Right kidney (tissue), 9 donors: Measurements from ENCODE around the gene USP30.
"Not testable (repeated sequence)": the region's sequence is repeated elsewhere in the genome, so short reads cannot be mapped to it uniquely, and the experiment has no call there.

Source experiments
- DNase-seq: peaks from one replicate; pipeline ENCODE4 v3.0.0-alpha.2; 2016
- long read RNA-seq, 8 donors: transcript quantifications; one replicate each; lab custom pipeline, GENCODE V29; 2026

USP30 gene, protein sequence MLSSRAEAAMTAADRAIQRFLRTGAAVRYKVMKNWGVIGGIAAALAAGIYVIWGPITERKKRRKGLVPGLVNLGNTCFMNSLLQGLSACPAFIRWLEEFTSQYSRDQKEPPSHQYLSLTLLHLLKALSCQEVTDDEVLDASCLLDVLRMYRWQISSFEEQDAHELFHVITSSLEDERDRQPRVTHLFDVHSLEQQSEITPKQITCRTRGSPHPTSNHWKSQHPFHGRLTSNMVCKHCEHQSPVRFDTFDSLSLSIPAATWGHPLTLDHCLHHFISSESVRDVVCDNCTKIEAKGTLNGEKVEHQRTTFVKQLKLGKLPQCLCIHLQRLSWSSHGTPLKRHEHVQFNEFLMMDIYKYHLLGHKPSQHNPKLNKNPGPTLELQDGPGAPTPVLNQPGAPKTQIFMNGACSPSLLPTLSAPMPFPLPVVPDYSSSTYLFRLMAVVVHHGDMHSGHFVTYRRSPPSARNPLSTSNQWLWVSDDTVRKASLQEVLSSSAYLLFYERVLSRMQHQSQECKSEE
- long read RNA-seq, donor 1, partial matches to known transcripts, result 0 of 2 reads
- long read RNA-seq, donor 1, other reads (novel, unspliced or antisense), result 0 of 2 reads
- long read RNA-seq, donor 2, partial matches to known transcripts, result 0 of 4 reads
- long read RNA-seq, donor 2, other reads (novel, unspliced or antisense), result 0 of 4 reads
- long read RNA-seq, donor 3, partial matches to known transcripts, result 0 of 2 reads
- long read RNA-seq, donor 3, other reads (novel, unspliced or antisense), result 0 of 2 reads
- long read RNA-seq, donor 4, partial matches to known transcripts, result 0 of 3 reads
- long read RNA-seq, donor 4, other reads (novel, unspliced or antisense), result 0 of 3 reads
- long read RNA-seq, donor 5, partial matches to known transcripts, result 0 of 2 reads
- long read RNA-seq, donor 5, other reads (novel, unspliced or antisense), result 0 of 2 reads
- long read RNA-seq, donor 6, partial matches to known transcripts, result 11 of 18 reads
- long read RNA-seq, donor 6, other reads (novel, unspliced or antisense), result 5 of 18 reads
- long read RNA-seq, donor 7, transcript USP30-201 (13 exons, 3,742 nt), result major isoform, 8 of 9 reads
- long read RNA-seq, donor 7, partial matches to known transcripts, result 0 of 9 reads
- long read RNA-seq, donor 7, other reads (novel, unspliced or antisense), result 0 of 9 reads
- long read RNA-seq, donor 8, partial matches to known transcripts, result 7 of 10 reads
- long read RNA-seq, donor 8, other reads (novel, unspliced or antisense), result 0 of 10 reads

DNA sequence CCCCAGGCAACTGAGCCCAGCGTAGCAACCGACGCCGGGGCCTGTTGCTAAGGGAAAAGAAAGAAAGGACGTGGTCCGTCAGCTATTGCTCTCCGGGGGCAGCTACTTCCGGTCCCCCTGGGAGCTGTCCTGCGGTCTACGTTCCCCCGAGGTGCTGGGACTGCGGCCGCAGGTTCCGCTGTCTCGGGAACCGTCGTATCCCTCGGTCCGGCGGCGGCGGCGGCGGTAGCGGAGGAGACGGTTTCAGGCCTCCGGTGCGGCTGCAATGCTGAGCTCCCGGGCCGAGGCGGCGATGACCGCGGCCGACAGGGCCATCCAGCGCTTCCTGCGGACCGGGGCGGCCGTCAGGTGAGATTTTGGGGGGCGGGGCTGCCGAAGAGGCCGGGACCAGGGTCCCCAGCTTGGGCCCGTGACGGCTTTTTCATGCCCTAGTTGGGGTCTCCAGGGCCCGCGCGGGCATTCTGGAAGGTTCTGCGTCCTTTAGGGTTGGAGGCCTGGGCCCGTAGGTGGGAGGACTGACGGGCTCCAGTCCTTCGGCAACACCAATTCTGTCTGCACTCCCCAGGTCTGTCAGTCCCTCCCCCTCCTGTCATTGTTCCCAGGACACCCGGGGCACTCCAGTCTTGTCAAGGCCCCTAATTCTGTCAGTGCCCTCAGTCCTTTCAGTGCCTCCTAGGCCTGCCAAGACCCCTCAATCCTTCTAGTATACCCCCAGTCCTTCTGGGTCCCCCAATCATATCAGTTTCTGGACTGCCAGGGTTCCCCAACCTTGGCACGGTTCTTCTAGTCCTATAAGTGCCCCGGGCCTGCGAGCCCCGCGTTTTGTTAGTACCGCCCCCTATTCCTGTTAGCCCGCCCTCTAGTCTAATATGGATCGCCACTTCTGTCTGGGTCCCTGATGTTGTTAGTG lies at the start of gene USP30:
Gene USP30, plus strand, starts transcription at position 163 of the 910 bp plus-strand sequence. Its CDS starts 103 bp downstream, at position 266.
- DNase-seq, result peak; percentile 89

DNA sequence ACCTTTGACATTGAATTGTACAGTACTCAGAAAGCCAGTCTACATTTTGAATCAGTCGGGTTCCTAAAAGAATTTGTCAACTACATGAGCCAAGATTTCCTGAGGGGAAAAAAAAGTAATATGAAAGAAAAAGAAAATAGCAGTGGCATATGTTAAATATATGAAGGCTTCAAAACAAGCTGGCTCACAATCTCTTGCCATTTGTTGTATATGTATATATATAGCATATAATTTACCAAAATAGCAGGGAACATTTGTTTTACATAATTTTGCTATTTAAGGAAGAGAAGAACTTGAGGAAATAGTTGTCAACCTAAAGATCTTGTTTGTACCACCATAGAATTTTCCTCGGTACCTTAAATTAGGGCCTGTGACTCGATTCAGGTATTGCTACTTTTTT lies 48.4 kb upstream of the USP30 start:
- no peak for DNase-seq

DNA sequence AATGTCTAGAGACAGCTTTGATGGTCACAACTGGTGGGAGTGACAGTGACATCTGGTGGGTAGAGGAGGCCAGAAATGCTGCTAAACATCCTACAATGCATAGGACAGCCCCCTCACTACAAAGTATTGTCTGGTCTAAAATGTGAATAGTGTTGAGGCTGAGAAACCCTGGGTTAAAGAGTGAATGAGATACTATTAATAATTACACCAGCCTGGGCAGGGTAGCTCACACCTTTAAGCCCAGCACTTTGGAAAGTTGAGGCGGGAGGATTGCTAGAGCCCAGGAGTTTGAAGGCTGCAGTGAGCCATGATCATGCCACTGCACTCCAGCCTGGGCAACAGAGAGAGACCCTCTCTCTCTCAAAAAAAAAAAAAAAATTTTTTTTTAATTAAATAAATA lies 42.6 kb upstream of the USP30 start:
- no peak for DNase-seq

DNA sequence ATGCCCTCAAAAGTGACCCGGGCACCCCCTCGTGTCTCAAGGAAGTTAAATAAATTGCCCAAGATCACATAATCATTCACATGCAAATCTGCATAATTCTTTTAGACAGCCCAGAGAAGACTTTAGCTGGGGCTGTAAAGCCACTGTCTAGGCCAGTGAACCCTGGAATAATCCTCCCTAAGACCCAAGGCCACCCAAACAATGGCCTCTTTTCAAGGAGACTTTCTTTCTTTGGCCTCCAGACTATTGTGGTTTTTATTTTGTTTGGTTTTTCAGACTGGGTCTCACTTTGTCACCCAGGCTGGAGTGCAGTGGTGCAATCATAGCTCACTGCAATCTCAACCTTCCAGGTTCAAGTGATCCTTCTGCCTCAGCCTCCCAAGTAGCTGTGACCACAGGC lies 42.1 kb upstream of the USP30 start:
- DNase-seq, result no peak

DNA sequence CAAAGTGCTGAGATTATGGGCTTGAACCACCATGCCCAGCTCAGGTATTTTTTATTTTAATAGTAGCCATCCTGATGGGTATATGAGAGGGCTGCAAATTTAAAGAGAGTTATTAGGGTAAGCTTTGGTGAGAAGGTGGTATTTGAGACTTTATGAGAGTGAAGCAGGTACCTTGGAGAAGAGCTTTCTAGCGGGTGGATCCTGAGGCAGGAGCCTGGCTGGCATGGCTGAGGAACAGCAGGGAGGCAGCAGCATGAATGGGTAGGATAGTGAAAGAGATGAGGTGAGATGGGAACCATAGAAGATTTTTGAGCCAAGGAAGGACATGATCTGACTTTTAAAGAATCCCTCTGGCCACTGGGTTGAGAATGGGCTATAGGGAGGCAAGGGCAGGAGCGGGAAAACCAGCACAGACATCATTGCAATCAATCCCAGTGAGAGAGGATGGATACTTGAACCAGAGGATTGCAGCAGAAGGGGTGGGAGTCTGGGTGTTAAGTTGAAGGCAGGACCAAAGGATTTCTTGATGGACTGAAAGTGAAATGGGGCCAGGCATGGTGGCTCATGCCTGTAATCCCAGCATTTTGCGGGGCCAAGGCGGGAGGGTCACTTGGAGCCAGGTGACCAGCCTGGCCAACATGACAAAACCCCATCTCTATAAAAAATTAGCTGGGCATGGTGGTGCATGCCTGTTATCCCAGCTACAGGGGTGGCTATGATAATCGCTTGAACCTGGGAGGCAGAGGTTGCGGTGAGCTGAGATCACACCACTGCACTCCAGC lies 37.2 kb upstream of the USP30 start:
- DNase-seq, result no peak

DNA sequence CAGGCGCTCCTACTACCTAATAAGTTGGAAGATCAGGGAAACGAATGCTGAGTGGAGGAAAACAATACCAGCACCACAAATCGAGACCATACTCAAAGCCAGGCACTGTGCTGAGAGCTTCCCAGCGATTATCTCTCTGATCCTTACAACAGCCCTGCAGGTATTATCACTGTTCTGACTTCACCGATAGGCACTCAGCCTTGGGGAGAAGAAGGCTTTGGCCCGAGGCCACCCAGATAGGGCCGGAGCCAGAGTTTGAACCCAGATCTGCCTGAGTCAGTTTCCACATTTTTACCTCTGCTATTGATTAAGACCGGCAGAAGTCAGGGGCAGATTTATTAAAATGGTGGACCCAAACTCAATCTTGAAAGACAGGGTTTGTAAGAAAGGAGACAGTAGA lies 36.4 kb upstream of the USP30 start:
- DNase-seq, result no peak

DNA sequence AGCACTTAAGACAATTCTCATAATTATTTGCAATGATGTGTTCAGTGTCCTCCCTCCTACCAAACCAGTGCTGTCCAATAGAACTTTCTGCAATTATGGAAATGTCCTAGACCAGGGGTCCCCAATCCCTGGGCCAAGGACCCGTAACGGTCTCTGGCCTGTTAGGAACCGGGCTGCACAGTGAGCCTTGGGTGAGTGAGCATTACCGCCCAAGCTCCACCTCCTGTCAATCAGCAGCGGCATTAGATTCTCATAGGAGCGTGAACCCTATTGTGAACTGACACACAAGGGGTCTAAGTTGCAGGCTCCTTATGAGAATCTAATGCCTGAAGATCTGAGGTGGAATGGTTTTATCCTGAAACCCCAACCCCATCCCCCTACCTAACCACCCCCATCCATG lies 35.4 kb upstream of the USP30 start:
- DNase-seq, result no peak

DNA sequence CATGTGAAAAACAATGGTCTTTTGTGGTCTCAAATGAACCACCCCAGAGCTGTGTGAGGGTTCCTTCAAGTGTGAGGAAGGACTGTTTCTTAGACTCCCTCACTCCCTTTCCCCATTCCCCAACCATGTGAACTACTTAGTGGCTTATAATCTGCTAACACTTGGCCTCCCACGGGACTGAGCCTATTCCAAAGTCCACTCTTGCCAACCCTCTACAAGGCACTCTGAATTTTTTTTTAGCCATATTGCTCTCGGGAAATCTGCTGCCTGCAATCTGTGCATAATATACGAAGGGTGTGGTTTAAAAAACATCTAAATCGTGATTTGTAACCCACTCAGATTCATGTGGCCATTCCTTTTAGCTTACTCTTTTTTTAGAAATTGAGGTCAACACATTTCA lies 34.1 kb upstream of the USP30 start:
- DNase-seq, result no peak

DNA sequence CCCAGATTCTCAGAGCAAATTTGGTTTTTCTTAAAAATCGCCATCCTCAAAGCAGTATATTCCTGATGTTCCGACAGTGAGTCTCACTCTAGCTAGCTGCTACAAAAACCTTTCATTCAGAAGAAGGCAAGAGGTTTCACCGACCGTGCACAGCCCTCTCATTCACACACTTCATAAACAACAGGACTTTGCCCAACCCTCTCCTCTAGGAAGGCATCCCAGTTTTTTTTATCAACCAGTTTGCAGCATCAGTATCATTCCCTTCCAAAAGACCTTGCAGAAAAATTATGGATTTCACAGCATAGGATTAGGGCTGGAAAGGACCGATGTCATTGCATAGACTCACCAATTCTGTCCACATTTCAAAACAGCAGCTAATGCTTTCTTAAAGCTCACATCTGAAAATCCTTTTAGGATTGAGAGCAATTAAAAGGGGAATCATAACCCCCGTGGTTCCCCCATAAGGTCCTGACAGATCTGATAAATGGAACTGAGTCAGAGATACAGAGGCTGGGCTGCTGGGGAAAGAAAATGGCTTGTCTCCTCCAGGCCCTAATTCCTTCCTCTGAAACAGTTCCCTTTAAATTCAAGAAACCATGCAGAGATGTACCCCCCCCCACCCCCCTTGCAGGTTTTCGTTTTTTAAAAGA lies 32.1 kb upstream of the USP30 start:
- DNase-seq, result no peak

DNA sequence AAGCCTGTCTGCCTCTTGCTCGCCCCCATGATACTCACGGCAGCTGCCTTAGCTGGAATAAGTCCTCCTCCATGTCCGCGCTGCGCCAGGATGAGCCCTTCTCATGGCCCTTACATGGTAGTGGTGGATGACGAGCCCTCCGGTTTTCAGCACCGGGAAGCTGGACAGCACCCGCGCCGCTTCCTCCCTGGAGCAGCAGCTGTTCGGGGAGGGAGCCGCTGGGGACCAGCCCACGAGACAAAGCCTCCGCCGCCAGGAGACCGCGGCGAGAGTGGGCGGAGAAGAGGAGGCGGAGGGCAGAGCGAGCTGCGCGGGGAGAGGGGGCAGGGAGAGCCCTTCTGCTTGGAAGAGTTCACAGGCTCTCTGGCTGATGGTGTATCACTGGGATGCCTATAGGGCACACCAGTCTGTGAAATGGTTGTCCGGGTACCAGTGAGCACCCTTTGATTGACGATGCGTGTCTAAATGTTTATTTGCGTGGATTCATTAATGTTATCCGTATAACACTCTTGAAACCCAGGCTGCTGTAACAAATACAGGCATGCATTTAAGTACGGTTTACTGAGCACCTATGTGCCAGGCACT lies 31.5 kb upstream of the USP30 start, which contains the start of gene SVOP:
Gene SVOP, minus strand, starts transcription at position 273 of the 585 bp plus-strand sequence. Its CDS starts 200 bp downstream, at position 73.
- peak; percentile 71 for DNase-seq

DNA sequence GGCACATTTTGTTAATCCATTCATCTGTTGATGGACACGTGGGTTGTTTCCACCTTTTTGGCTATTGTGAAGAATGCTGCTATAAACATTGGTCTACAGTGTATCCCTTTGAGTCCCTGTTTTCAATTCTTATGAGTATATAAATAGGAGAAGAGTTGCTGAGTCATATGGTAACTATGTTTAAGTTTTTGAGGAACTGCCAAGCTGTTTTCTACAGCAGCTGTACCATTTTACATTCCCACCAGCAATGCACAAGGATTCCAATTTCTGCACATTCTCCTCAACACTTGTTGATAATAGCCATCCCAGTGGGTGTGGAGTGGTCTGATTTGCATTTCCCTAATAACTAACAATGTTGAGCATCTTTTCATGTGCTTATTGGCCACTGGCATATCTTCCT lies 24.6 kb upstream of the USP30 start:
- no peak for DNase-seq

DNA sequence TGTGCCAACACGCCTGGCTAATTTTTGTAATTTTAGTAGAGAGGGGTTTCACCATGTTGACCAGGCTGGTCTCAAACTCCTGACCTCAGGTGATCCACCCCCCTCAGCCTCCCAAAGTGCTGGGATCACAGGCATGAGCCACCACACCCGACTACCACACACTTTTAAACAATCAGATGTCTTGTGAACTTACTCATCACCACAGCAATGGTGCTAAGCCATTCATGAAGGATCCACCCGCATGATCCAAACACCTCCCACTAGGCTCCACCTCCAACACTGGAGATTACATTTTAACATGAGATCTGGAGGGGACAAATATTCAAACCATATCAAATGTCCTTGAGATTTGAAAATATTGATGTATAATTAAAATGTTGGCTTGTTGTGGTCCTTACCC lies 23.8 kb upstream of the USP30 start:
- DNase-seq, result not testable (repeated sequence)

DNA sequence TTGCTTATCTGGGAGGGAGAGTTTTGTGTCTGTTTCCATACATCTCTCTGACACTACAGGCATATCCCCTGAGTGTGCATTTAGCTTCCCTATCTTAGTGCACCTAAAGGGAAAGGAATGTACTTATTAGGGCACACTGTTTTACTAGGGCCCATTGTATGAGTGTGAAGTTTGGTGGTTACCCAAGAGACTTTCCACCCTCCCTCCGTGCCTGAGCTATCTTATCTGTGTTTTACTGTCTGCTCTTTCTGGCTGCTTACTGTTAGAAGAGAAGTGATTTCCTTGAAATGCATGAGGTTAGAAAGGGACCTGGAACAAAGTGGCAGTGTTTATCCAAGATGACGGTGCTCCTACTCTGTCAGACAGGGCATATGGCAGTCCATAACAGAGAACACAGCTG lies 23.0 kb upstream of the USP30 start:
- DNase-seq, result no peak

DNA sequence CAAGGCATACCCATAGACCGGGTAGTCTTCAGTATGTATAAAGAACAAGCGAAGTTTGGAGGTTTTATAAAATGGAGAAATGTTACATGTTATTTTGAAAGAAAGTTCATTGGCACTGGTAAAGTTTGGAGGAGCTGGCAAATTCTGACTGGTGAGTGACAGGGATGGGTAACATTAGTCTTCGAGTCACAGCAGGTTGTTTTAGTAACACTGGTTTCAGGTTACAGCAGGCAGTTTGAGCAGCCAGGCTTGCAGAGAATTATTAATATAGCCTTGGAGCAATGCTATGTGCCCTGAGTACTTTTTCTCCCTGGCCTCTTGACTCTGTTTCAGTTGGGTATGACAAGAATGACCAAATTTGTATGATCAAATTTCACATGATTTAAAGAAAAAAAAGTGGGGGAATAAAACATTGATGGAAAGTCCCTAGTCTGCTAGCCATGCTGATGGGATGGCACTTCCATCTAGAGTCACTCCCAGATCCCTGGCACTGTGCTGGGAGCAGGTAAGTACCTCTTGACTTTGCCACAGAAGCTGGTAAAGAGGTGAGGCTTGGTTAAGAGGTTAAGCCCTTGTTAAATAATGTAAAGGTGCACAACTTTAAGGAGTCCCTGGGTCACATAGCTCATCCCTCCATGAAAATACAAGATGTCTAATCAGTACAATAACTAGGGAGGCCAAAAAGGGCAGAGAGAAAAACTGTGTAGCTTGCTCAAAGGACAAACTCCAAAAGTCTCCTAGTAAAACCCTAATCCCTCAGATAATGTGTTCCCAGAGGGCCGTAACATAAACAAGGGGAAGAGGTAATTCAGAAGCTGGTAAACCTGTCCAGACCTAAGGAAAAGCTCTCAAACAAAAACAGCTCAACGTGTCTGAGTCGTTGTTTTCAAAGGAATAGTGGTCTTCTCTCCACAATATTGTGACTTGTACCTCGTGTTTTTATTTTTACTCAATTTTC lies 18.9 kb upstream of the USP30 start:
- no peak for DNase-seq

DNA sequence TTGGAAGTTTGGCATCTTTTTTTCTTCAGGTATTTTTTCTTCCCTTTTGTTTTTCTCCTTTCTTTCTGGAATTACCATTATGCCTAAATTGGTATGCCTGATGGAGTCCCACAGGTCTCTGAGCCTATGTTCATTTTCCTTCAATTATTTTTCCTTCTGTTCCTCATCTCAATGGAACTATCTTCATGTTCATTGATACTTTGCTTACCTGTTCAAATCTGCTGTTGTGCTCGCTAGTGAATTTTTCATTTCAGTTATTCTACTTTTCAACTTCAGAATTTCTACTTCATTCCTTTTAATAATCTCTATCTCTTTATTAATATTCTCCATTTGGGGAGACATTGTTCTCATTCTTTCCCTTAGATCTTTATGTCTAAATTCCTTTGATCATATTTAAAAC lies 15.4 kb upstream of the USP30 start:
- DNase-seq, result no peak

DNA sequence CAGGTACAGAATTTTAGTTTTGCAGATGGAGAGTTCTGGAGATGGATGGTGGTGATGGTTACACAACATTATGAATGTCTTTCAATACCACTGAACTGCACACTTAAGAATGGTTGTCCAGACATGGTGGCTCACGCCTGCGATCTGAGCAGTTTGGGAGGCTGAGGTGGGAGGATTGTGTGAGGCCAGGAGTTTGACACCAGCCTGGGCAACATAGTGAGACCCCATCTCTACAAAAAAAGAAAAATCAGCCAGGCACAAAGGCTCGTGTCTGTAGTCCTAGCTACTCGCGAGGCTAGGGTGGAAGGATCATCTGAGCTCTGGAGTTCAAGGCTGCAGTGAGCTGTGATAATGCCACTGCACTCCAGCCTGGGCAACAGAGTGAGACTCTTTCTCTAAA lies 8.1 kb upstream of the USP30 start:
- no peak for DNase-seq

DNA sequence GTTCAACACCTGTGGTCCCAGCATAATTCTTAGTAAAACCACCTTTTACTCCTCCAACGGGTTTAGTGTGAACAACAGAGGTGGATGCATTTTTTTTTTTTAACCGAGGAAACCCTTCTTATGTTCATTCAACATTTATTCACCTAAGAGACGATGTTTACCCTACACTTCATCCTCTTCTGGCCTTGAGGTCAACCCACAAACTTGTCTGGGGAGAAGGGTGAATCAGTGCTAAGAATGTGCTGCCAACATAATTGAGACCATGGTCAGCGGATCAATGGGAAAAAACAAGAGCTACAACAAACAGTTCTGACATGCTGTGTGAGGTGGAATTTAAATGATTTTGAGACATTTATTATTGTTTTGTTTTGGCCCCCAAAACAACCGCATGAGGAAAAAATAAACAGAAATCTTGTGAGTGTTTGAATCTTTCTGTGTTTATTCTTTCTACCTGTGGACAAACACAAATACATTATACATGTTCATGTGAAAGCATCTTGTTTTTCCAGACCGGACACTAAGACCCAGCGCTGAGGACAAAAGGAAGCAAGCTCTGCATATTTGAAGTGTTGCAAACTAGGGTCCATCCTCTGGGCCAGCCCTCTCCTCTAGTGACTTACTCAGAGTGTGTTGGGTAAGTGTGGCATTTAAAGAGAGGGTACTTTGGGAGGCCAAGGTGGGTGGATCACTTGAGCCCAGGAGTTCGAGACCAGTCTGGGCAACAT lies 5.1 kb upstream of the USP30 start:
- DNase-seq, result no peak

DNA sequence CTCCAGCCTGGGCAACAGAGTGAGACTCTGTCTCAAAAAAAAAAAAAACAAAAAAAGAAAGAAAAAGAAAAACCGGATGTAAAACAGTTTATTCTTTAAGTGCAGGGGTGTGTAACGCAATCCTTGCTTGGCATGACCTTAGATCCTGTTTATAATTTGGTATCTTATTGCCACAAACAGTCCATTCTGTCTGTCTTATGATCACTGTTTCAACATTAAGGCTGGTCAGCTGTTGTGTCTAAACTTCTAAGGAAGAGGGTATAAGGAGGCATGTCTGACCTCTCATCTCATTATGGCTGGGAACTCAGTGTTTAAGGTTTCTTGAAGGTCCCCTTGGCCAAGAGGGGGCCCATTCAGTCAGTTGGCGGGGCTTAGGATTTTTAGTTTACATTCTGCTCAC lies 3.7 kb upstream of the USP30 start:
- DNase-seq, result not testable (repeated sequence)
